Measurements from ENCODE around the gene ZFYVE27.

DNA sequence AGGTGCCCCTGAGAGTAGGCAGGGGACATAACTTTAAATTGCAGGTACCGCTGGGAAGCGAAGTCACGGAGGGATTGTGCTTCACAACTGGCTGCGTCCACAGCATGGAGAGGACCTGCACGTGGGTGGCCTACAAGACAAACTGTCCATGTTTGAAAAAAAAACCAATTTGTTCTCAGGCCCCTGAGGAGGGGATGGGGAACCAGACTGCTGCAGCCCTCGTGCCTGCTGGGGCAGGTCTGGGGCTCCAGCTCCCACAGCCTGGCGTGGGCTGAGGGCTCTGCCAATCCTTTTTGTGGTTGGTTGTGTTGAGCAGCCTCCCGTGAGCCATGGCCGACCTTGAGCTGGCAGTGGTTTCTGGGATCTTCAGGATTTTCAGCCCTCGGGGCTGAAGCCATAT is 25.1 kb downstream of the ZFYVE27 start:
- TF ChIP-seq CTCF (IDR thresholded peaks at IDR 0.05; ENCODE audit: low read length): no peak
- TF ChIP-seq EZH2 (optimal IDR thresholded peaks at IDR 0.05; ENCODE audit: low read depth, low read length): no peak

All from MM.1S (cell line).